Sigmoid colon (tissue), 7 donors: ENCODE measurements around the gene SERPINA12. TPM values are rescaled to one million over a fixed set of nuclear protein-coding genes. Genes with fewer than 3 reads are reported as not detected.

ENCODE experiments used
- DNase-seq: peaks from one replicate; pipeline ENCODE4 v3.0.0-alpha.2; 2019
- H3K27ac ChIP-seq, 4 donors: fragments of 200-600 bp; sonication (generic); one replicate each; pipeline ENCODE4 v1.5.1; 2016 to 2019; ENCODE audit warnings: mild to moderate bottlenecking in 1 of 4
- H3K27me3 ChIP-seq, 3 donors: fragments of 200-600 bp; sonication (generic); one replicate each; pipeline ENCODE4 v1.5.1; 2019; ENCODE audit warnings: mild to moderate bottlenecking in 1 of 3
- H3K36me3 ChIP-seq, 4 donors: fragments of 200-600 bp; sonication (generic); one replicate each; pipeline ENCODE4 v1.5.1; 2016 to 2019
- H3K4me1 ChIP-seq, 4 donors: fragments of 200-600 bp; sonication (generic); one replicate each; pipeline ENCODE4 v1.5.1; 2017 to 2019
- H3K4me3 ChIP-seq, 4 donors: fragments of 200-600 bp; sonication (generic); one replicate each; pipeline ENCODE4 v1.5.1; 2017 to 2019; ENCODE audit warnings: mild to moderate bottlenecking in 2 of 4, moderate library complexity in 1 of 4
- H3K9me3 ChIP-seq, 4 donors: fragments of 200-600 bp in 3 of 4; sonication (generic) in 3 of 4; one replicate each; pipeline versions ENCODE4 v1.5.1 to v1.6.1; 2013 to 2019
- CTCF ChIP-seq, 4 experiments: fragments of 450-650 bp in 3 of 4; fragments of 200-600 bp in 1 of 4; IDR thresholded peaks; one replicate each; pipeline ENCODE4 v1.5.1; 2016 to 2019; ENCODE audit warnings: antibody characterized with exemption in 4 of 4, mild to moderate bottlenecking in 3 of 4, moderate library complexity in 2 of 4
- EP300 ChIP-seq, 4 donors: sonication (generic); formaldehyde crosslinking; IDR thresholded peaks; one replicate each; pipeline ENCODE4 v1.6.1; 2017; ENCODE audit warnings: antibody characterized with exemption in 4 of 4
- POLR2A ChIP-seq, 2 donors: fragments of 450-650 bp; IDR thresholded peaks; one replicate each; pipeline ENCODE4 v1.6.1; 2016; ENCODE audit warnings: antibody characterized with exemption in 2 of 2, mild to moderate bottlenecking in 2 of 2, moderate library complexity in 2 of 2
- POLR2AphosphoS5 ChIP-seq, 4 donors: sonication (generic); formaldehyde crosslinking; IDR thresholded peaks; one replicate each; pipeline ENCODE4 v1.6.1; 2017; ENCODE audit warnings: antibody characterized with exemption in 4 of 4
- WGBS, 2 donors: extraction: QIAGEN DNeasy Blood & Tissue Kit; methylation state at CpG; one replicate each; pipeline ENCODE4 v1.1.7; 2013; 5-methylcytosine and 5-hydroxymethylcytosine counted together
- intact Hi-C: fragments of 100-400 bp; cut with DNase I; formaldehyde crosslinking; loops from one replicate; pipeline ENCODE4 v1.15.1; 2023
- polyA plus RNA-seq, 3 donors: library from polyadenylated mRNA; stranded (reverse); fragments of 200-250 nt; gene quantifications; one replicate each; pipeline ENCODE4 v1.2.3, GENCODE V29; 2013
- total RNA-seq, 4 donors: library from RNA; depleted of rRNA; stranded (reverse); fragments of >200 nt; gene quantifications; one replicate each; pipeline ENCODE4 v1.1.0, GENCODE V29; 2016
- donor health status: healthy with polysubstance abuse.
- donor health status: Bipolar disorder and iron deficiency.
- donor health status: healthy.

The SERPINA12 gene
- total and polyA plus RNA-seq, 7 donors = not detected

- no peak for DNase-seq
- Histone ChIP-seq H3K36me3 (no peaks in the 10 kb centered on the region), H3K4me3 (no peak overlapping the region), H3K27me3 (peaks cover 0 to 11% (median 5%) of the 10 kb centered on the region in 3 donors), H3K4me1 (no peaks in the 10 kb centered on the region), H3K9me3 (peaks cover 0 to 6% (median 0%) of the 10 kb centered on the region in 4 donors), H3K27ac (no peak overlapping the region)
- WGBS, 2 donors = 30 to 31% methylated on average over 24 of the region's 24 CpGs
- TF ChIP-seq POLR2AphosphoS5 (IDR thresholded peaks at IDR 0.05) (no peak), POLR2A (IDR thresholded peaks at IDR 0.05) (no peak), EP300 (IDR thresholded peaks at IDR 0.05) (no peak), CTCF (IDR thresholded peaks at IDR 0.05) (peak in 3 of 4 experiments; percentile 58 to 85 (median 70))
- intact Hi-C loops = no loop called here
Observed at GRCh38 chr14:94548999-94549985, 40.0 kb upstream of the SERPINA12 start.

GRCh38 chr14:94548131-94548998 lies 39.1 kb upstream of the SERPINA12 start:
- no peak for TF ChIP-seq POLR2A (IDR thresholded peaks at IDR 0.05)
- no peak for TF ChIP-seq CTCF (IDR thresholded peaks at IDR 0.05)
- no peak for TF ChIP-seq POLR2AphosphoS5 (IDR thresholded peaks at IDR 0.05)
- TF ChIP-seq EP300 (IDR thresholded peaks at IDR 0.05) = no peak
- DNase-seq = no peak
- Histone ChIP-seq H3K4me3 (no peak overlapping the region), H3K27ac (no peak overlapping the region), H3K36me3 (no peaks in the 10 kb centered on the region), H3K27me3 (peaks cover 0 to 15% (median 5%) of the 10 kb centered on the region in 3 donors), H3K4me1 (no peaks in the 10 kb centered on the region), H3K9me3 (no peaks in the 10 kb centered on the region)
- WGBS, 2 donors = 84 to 87% methylated on average over 14 of the region's 14 CpGs
- intact Hi-C loops = no loop called here

- no peak for TF ChIP-seq POLR2A (IDR thresholded peaks at IDR 0.05)
- TF ChIP-seq POLR2AphosphoS5 (IDR thresholded peaks at IDR 0.05) = no peak
- TF ChIP-seq EP300 (IDR thresholded peaks at IDR 0.05) = no peak
- no peak for TF ChIP-seq CTCF (IDR thresholded peaks at IDR 0.05)
- H3K9me3 ChIP-seq = no peaks in the 10 kb centered on the region
- peaks cover 0 to 15% (median 5%) of the 10 kb centered on the region in 3 donors for H3K27me3 ChIP-seq
- no peaks in the 10 kb centered on the region for H3K36me3 ChIP-seq
- H3K4me1 ChIP-seq = no peaks in the 10 kb centered on the region
- intact Hi-C loops = no loop called here
- H3K27ac ChIP-seq = no peak overlapping the region
- WGBS, 2 donors = 67 to 87% methylated on average over 4 of the region's 4 CpGs
- H3K4me3 ChIP-seq = no peak overlapping the region
- DNase-seq = no peak
Observed at GRCh38 chr14:94547726-94548125, 38.5 kb upstream of the SERPINA12 start.

- Histone ChIP-seq H3K4me3 (no peak overlapping the region), H3K36me3 (no peaks in the 10 kb centered on the region), H3K27me3 (peaks cover 0 to 15% (median 5%) of the 10 kb centered on the region in 3 donors), H3K9me3 (no peaks in the 10 kb centered on the region), H3K27ac (no peak overlapping the region), H3K4me1 (no peaks in the 10 kb centered on the region)
- TF ChIP-seq POLR2A (IDR thresholded peaks at IDR 0.05) (no peak), POLR2AphosphoS5 (IDR thresholded peaks at IDR 0.05) (no peak)
- intact Hi-C loops = no loop called here
- WGBS, 2 donors = 92 to 93% methylated on average over 8 of the region's 8 CpGs
- no peak for DNase-seq
Observed at GRCh38 chr14:94547151-94547680, 37.9 kb upstream of the SERPINA12 start.
